Keratinocyte (primary cell): ENCODE results near the gene UPK1A. TPM values are rescaled to one million over a fixed set of nuclear protein-coding genes. Genes with fewer than 3 reads are reported as not detected.

Experiments used
- DNase-seq: peaks from one replicate; pipeline ENCODE4 v3.0.0-alpha.2; 2011; ENCODE audit warnings: low read depth, missing footprints, low spot score
- FAIRE-seq: peaks from 2 replicates; lab custom pipeline; 2011; peaks lifted over from hg19 to GRCh38; lab: Jason Lieb, UNC
- H2AFZ ChIP-seq: 2 replicates; pipeline ENCODE4 v1.6.0; 2012; ENCODE audit warnings: low read length, control low read depth, inconsistent platforms; ENCODE audit not compliant: control insufficient read depth
- H3K27ac ChIP-seq: 2 replicates; pipeline ENCODE4 v1.5.1; 2011; ENCODE audit warnings: low read length; ENCODE audit not compliant: control insufficient read depth, insufficient read depth
- H3K27me3 ChIP-seq: 3 replicates; pipeline ENCODE4 v1.6.0; 2011; ENCODE audit warnings: low read length; ENCODE audit not compliant: control insufficient read depth, insufficient read depth; ENCODE audit errors: extremely low read depth
- H3K36me3 ChIP-seq, 2 experiments: 2 replicates in 1 of 2; 3 replicates in 1 of 2; pipeline ENCODE4 v1.5.1; 2011; ENCODE audit warnings: low read length in 2 of 2, mild to moderate bottlenecking in 1 of 2; ENCODE audit not compliant: control insufficient read depth in 2 of 2, insufficient read depth in 2 of 2; ENCODE audit errors: extremely low read depth in 1 of 2
- H3K4me1 ChIP-seq: 3 replicates; pipeline ENCODE4 v1.5.1; 2011; ENCODE audit warnings: low read length; ENCODE audit not compliant: control insufficient read depth, insufficient read depth; ENCODE audit errors: extremely low read depth
- H3K4me2 ChIP-seq: 3 replicates; pipeline ENCODE4 v1.6.0; 2011; ENCODE audit warnings: low read depth, low read length; ENCODE audit not compliant: control insufficient read depth, insufficient read depth; ENCODE audit errors: extremely low read depth
- H3K4me3 ChIP-seq, 3 experiments: fragments of 200-600 bp in 1 of 3; sonication (generic) in 1 of 3; 2 replicates in 2 of 3; 3 replicates in 1 of 3; pipeline ENCODE4 v1.5.1; 2011 to 2016; ENCODE audit warnings: low read length in 3 of 3, mild to moderate bottlenecking in 3 of 3, control low read depth in 2 of 3, inconsistent platforms in 1 of 3, low read depth in 1 of 3, mixed read lengths in 1 of 3, mixed run types in 1 of 3, moderate library complexity in 1 of 3; ENCODE audit not compliant: control insufficient read depth in 2 of 3, insufficient read depth in 2 of 3; ENCODE audit errors: extremely low read depth in 1 of 3
- H3K79me2 ChIP-seq: 2 replicates; pipeline ENCODE4 v1.6.0; 2012; ENCODE audit warnings: low read length; ENCODE audit not compliant: control insufficient read depth, insufficient read depth
- H3K9ac ChIP-seq: 3 replicates; pipeline ENCODE4 v1.6.0; 2011; ENCODE audit warnings: low read length; ENCODE audit not compliant: control insufficient read depth, insufficient read depth; ENCODE audit errors: extremely low read depth
- H3K9me1 ChIP-seq: 3 replicates; pipeline ENCODE4 v1.6.0; 2011; ENCODE audit warnings: low read length; ENCODE audit not compliant: control insufficient read depth, insufficient read depth; ENCODE audit errors: extremely low read depth
- H3K9me3 ChIP-seq: 2 replicates; pipeline ENCODE4 v1.5.1; 2012; ENCODE audit warnings: low read depth, low read length; ENCODE audit not compliant: control insufficient read depth
- H4K20me1 ChIP-seq: 3 replicates; pipeline ENCODE4 v1.6.0; 2011; ENCODE audit warnings: low read length; ENCODE audit not compliant: control insufficient read depth, insufficient read depth; ENCODE audit errors: extremely low read depth
- CTCF ChIP-seq, 3 experiments: IDR thresholded peaks in 1 of 3; conservative IDR thresholded peaks in 1 of 3; optimal IDR thresholded peaks in 1 of 3; 2 replicates in 2 of 3; 3 replicates in 1 of 3; pipeline versions ENCODE3 to v1.5.1; 2011; ENCODE audit warnings: low read length in 3 of 3, mild to moderate bottlenecking in 3 of 3, moderate library complexity in 2 of 3, control low read depth in 1 of 3, inconsistent platforms in 1 of 3; ENCODE audit not compliant: insufficient read depth in 2 of 3; ENCODE audit errors: extremely low read depth in 1 of 3
- EZH2 ChIP-seq: IDR thresholded peaks from one replicate; pipeline ENCODE4 v1.6.1; 2012; ENCODE audit warnings: inconsistent platforms, mild to moderate bottlenecking, low read length, moderate library complexity
- dilution Hi-C: fragments of 300-500 bp; cut with MboI; formaldehyde crosslinking; loops from one replicate; pipeline ENCODE4 v1.7.0; 2020; ENCODE audit warnings: low sequenced_read_pairs; ENCODE audit not compliant: extremely low pct_ligation_motif_present
- polyA plus RNA-seq, 5 experiments: library from polyadenylated mRNA; depleted of rRNA in 3 of 5; stranded (reverse) in 3 of 5; stranded (forward) in 1 of 5; unstranded in 1 of 5; fragments of >200 nt; gene quantifications; 1 replicate in 1 of 5; 2 replicates in 3 of 5; 3 replicates in 1 of 5; pipeline versions ENCODE4 v1.2.1 to v1.2.3, GENCODE V29; 2011 to 2012; ENCODE audit warnings: missing spikeins in 2 of 5, low read depth in 1 of 5, low replicate concordance in 1 of 5

UPK1A gene
- polyA plus RNA-seq, 1 donor (not counting 4 experiments of a cell fraction or from before 2014, with no cell fraction given) = 0.09 TPM

- Histone ChIP-seq H3K36me3 (peaks cover 35 to 38% of the 10 kb centered on the region in 2 experiments), H3K9ac (no peak overlapping the region), H3K9me1 (no peaks in the 10 kb centered on the region), H3K9me3 (no peaks in the 10 kb centered on the region), H4K20me1 (no peaks in the 10 kb centered on the region), H3K4me2 (no peak overlapping the region), H3K27ac (no peak overlapping the region), H3K4me3 (no peak overlapping the region), H3K4me1 (peaks cover 6% of the 10 kb centered on the region), H3K27me3 (no peaks in the 10 kb centered on the region), H3K79me2 (peaks cover 17% of the 10 kb centered on the region), H2AFZ (no peak overlapping the region)
- TF ChIP-seq EZH2 (no peak), CTCF (optimal IDR thresholded peaks at IDR 0.05 in 1 of 3, IDR thresholded peaks at IDR 0.05 in 1 of 3, conservative IDR thresholded peaks at IDR 0.05 in 1 of 3; ENCODE audit: extremely low read depth in 1 of 3, insufficient read depth in 2 of 3, low read length in 3 of 3) (no peak)
- dilution Hi-C loops = no loop called here
- DNase-seq (no peak), FAIRE-seq (no peak)
Observed at GRCh38 chr19:35633727-35634440, 32.4 kb upstream of the UPK1A start.

DNA sequence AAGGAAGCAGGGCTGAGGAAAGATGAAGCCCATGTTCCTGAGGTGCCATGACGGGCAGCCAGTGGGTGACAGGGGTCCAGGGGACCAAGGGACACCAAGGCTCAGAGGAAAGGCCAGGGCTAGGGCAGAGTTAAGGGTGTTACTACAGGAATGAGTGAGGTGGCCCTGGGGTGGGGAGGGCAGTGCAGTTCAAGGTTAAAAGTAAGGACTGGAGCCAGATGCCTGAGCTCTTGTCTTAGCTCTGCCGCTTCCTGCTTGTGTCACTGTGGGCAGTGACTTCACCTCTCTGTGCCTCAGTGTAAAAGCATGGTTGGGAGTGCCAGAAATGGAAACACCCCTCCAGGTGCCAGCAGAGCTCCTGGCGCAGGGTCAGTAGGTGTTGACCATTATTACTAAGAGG is 29.7 kb upstream of the UPK1A start:
- no peaks in the 10 kb centered on the region for H3K79me2 ChIP-seq
- H3K27me3 ChIP-seq = no peaks in the 10 kb centered on the region
- TF ChIP-seq CTCF (optimal IDR thresholded peaks at IDR 0.05 in 1 of 3, IDR thresholded peaks at IDR 0.05 in 1 of 3, conservative IDR thresholded peaks at IDR 0.05 in 1 of 3; ENCODE audit: extremely low read depth in 1 of 3, insufficient read depth in 2 of 3, low read length in 3 of 3) = no peak
- no peak for TF ChIP-seq EZH2
- H2AFZ ChIP-seq = no peak overlapping the region
- H3K4me3 ChIP-seq = no peak overlapping the region
- no peaks in the 10 kb centered on the region for H3K4me1 ChIP-seq
- dilution Hi-C loops = no loop called here
- peaks cover 26 to 29% of the 10 kb centered on the region in 2 experiments for H3K36me3 ChIP-seq
- no peak overlapping the region for H3K4me2 ChIP-seq
- no peak overlapping the region for H3K27ac ChIP-seq
- no peaks in the 10 kb centered on the region for H3K9me3 ChIP-seq
- FAIRE-seq (no peak), DNase-seq (no peak)
- H3K9me1 ChIP-seq = no peaks in the 10 kb centered on the region
- no peaks in the 10 kb centered on the region for H4K20me1 ChIP-seq
- no peak overlapping the region for H3K9ac ChIP-seq
